AG04450 (cell line): ENCODE results near the gene MYH11. TPM values are rescaled to one million over a fixed set of nuclear protein-coding genes. Genes with fewer than 3 reads are reported as not detected.

Experiments
- CTCF ChIA-PET: fragments of 300-600, 350-600 bp; formaldehyde crosslinking; extraction: SDS; loops from one replicate; lab custom pipeline; 2022; ENCODE audit warnings: antibody characterized with exemption, inconsistent platforms; lab: Charles Lee
- POLR2A ChIA-PET: fragments of 350-600 bp; formaldehyde crosslinking; extraction: SDS; loops from one replicate; lab custom pipeline; 2021; ENCODE audit warnings: antibody characterized with exemption, inconsistent platforms; lab: Yijun Ruan, JAX
- DNase-seq: peaks from one replicate; pipeline ENCODE4 v3.0.0-alpha.2; 2011; ENCODE audit warnings: low read depth, low spot score
- H3K27ac ChIP-seq: one replicate; pipeline ENCODE4 v1.5.1; 2012; ENCODE audit warnings: low read depth, low read length, control low read depth
- H3K27me3 ChIP-seq: one replicate; pipeline ENCODE4 v1.6.0; 2012; ENCODE audit warnings: low read length; ENCODE audit not compliant: control insufficient read depth, insufficient read depth
- H3K4me3 ChIP-seq: 2 replicates; pipeline ENCODE4 v1.5.1; 2011; ENCODE audit warnings: mild to moderate bottlenecking, low read depth, low read length, control low read depth
- H3K9me3 ChIP-seq: 2 replicates; pipeline ENCODE4 v1.5.1; 2012; ENCODE audit warnings: low read length; ENCODE audit not compliant: control insufficient read depth, insufficient read depth
- polyA plus RNA-seq: library from polyadenylated mRNA; depleted of rRNA; stranded (reverse); fragments of >200 nt; gene quantifications from 2 replicates; pipeline ENCODE4 v1.2.3, GENCODE V29; 2011
- TF ChIP-seq, protein P1 (sequence below): IDR thresholded peaks from 2 replicates; pipeline ENCODE4 v1.5.1; 2011; ENCODE audit warnings: low read depth, low read length, control low read depth, inconsistent platforms

MYH11 gene
- polyA plus RNA-seq, 1 experiment = 0.20 TPM

DNA sequence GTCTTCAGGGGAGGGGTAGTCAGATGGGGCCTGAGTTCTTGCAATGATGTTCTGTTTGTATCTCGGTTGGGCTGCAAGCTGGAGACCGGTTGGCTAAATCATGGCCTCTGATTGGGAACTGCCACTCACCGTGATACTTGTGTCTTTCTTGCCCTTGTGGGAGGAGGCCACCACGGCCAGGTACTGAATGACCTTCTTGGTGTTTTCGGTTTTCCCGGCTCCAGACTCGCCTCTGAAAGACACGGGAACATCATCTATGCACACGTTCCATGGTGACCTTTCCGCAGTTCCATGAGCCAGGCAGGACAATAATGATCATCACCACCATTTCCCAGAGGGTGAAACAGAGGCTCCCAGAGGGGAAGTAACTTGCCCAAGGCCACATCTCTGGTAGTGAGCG is 70.3 kb downstream of the MYH11 start:
- no peak overlapping the region for H3K27ac ChIP-seq
- H3K9me3 ChIP-seq = peaks cover 4% of the 10 kb centered on the region; the same call in 1 of the 2 replicates
- H3K4me3 ChIP-seq = no peak overlapping the region
- CTCF ChIA-PET = no interaction called here
- TF ChIP-seq, protein P1, sequence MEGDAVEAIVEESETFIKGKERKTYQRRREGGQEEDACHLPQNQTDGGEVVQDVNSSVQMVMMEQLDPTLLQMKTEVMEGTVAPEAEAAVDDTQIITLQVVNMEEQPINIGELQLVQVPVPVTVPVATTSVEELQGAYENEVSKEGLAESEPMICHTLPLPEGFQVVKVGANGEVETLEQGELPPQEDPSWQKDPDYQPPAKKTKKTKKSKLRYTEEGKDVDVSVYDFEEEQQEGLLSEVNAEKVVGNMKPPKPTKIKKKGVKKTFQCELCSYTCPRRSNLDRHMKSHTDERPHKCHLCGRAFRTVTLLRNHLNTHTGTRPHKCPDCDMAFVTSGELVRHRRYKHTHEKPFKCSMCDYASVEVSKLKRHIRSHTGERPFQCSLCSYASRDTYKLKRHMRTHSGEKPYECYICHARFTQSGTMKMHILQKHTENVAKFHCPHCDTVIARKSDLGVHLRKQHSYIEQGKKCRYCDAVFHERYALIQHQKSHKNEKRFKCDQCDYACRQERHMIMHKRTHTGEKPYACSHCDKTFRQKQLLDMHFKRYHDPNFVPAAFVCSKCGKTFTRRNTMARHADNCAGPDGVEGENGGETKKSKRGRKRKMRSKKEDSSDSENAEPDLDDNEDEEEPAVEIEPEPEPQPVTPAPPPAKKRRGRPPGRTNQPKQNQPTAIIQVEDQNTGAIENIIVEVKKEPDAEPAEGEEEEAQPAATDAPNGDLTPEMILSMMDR = no peak
- DNase-seq = no peak
- H3K27me3 ChIP-seq = peaks cover 8% of the 10 kb centered on the region
- POLR2A ChIA-PET = no interaction called here

DNA sequence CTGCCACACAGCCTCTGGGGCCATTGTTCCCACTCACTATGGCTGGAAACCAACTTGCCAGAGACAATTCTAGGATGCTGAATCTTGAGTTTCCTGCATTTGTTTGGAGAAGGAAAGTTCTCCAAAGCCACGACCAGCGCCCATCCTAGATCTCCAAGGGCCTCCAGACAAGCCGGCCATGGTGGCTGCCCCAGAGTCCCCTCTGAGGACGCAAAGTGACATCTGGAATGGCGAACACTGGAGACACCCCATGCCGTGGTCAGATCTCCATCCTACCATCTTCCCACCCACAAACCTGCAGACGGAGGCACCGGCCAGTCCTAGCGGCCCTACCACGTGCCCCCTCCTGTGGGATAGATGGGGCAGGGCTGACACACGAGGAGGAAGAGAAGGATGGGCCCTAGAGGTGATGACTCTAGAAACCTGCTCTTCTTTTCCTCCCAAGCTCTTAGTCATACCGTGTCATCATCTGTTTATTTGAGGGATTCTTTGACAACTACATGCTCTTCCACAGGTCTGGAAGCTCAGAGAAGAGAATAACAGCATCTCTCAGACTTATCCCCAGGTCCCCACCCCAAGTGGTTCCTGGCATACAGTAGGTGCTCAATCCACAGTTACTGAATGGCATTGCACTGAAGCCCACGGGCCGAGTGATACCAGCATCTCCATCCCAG is 71.3 kb downstream of the MYH11 start:
- ChIA-PET POLR2A (no interaction called here), CTCF (no interaction called here)
- Histone ChIP-seq H3K27me3 (peaks cover 8% of the 10 kb centered on the region), H3K9me3 (peaks cover 4% of the 10 kb centered on the region; the same call in 1 of the 2 replicates), H3K27ac (no peak overlapping the region), H3K4me3 (no peak overlapping the region)
- DNase-seq = no peak
- TF ChIP-seq, protein P1 = no peak

DNA sequence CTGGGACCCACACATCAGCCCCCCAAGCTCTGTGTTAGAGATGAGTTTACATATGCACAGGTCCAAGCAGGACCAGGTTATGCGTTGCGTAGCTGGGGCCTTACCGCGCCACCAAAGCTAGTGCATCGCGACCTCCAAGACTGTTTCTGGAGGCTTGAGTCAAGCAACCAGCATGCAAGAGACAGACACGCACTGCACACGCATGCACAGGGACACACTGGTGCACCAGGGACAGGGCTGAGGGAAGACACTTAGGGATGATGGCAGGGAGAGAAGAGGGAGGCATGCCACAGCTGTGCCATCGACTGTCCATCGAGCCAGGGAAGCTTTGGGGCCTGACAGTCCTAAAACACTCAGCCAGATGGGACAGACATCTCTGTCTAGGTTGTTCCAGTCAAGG is 72.8 kb downstream of the MYH11 start:
- POLR2A ChIA-PET = interaction anchor here (0.6 kb wide), 1 partner anchor 328 kb away, joined by 3 read pairs; no protein-coding TSS in a partner anchor
- DNase-seq = no peak
- peaks cover 10% of the 10 kb centered on the region for H3K27me3 ChIP-seq
- TF ChIP-seq, protein P1 = no peak
- no peak overlapping the region for H3K27ac ChIP-seq
- H3K4me3 ChIP-seq = no peak overlapping the region
- CTCF ChIA-PET = no interaction called here
- peaks cover 4% of the 10 kb centered on the region; the same call in 1 of the 2 replicates for H3K9me3 ChIP-seq

DNA sequence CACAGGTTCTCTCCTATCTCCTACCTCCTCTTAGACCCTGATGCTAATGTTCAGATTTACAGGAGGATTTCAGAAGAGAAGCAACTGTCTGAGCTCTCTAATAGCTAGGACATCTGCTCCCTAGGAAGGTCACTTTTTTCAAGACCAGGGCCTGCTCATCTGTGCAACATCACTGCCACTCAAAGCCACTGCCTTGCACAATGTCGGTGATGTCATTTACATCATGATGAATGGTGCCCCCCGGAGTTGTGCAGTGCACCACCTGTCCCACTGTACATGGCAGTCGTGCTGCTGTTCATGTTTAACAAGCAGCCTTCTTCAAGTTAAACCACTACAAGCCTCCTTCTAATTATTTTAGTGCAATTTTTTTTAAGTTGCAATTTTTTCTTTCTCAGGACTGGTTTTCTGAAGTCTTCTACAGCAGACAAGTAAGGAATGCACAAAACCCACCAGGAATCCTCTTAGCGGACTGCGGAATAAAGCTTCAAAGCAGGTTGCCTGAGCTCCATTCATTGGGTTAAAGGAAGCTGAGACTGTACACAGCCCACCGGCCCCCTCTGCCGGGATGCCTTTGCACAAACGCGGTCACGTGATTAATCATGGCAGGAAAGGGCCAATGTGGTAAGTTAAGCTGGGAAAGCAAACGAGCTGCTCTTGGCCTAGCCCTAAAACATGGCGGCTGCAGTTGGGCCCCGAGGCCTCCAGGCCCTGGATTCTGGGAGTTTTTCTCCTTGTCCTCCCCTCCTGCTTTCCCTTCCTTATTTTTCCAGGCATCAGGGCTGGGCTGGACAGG is 74.1 kb downstream of the MYH11 start:
- no peak overlapping the region for H3K4me3 ChIP-seq
- no peak overlapping the region for H3K27ac ChIP-seq
- H3K9me3 ChIP-seq = peaks cover 4% of the 10 kb centered on the region; the same call in 1 of the 2 replicates
- POLR2A ChIA-PET = no interaction called here
- TF ChIP-seq, protein P1 = no peak
- DNase-seq = no peak
- CTCF ChIA-PET = interaction anchor here (0.6 to 1.1 kb wide), 3 partner anchors 13 to 39 kb away, joined by 3 read pairs; no protein-coding TSS in a partner anchor
- H3K27me3 ChIP-seq = peaks cover 10% of the 10 kb centered on the region

DNA sequence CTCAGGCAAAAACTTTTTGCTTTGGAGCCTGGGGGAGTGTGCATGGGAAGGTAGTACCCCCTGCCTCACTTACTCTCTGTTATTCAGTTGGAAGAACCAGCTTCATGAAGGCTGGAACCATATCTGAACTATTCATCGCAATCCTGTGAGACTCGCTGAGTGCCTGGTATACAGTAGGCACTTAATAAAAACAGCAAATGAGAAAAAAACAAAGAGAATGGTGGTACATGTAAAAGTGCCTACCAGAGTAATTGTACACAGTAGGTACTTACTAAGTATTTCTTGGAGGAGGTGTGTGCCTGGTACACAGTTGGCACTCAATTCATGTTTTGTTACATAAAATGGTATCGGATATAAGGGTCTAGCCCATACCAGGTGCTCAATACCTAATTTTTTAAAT is 75.2 kb downstream of the MYH11 start:
- Histone ChIP-seq H3K9me3 (peaks cover 4% of the 10 kb centered on the region; the same call in 1 of the 2 replicates), H3K27me3 (peaks cover 10% of the 10 kb centered on the region), H3K4me3 (no peak overlapping the region), H3K27ac (no peak overlapping the region)
- no peak for DNase-seq
- CTCF ChIA-PET = no interaction called here
- TF ChIP-seq, protein P1 = no peak
- POLR2A ChIA-PET = no interaction called here
